Measurements from ENCODE around the gene MAML3.

MAML3 gene

GRCh38 chr4:139854668-139855403 is 299.1 kb downstream of the MAML3 start:
- Histone ChIP-seq H3K27me3 (no peaks in the 10 kb centered on the region), H3K9me3 (no peaks in the 10 kb centered on the region), H3K4me3 (ENCODE audit: low read depth in 1 of 2, low read length in 1 of 2) (no peak overlapping the region), H3K36me3 (no peaks in the 10 kb centered on the region), H3K4me1 (ENCODE audit: control insufficient read depth in 1 of 2, insufficient read depth in 1 of 2, low read depth in 1 of 2, low read length in 1 of 2) (peaks cover 30 to 48% of the 10 kb centered on the region in 2 experiments), H3K27ac (no peak overlapping the region)
- no peak for TF ChIP-seq CTCF (IDR thresholded peaks at IDR 0.05)

GRCh38 chr4:139853309-139853708 is 300.7 kb downstream of the MAML3 start:
- H3K4me3 ChIP-seq (ENCODE audit: low read depth in 1 of 2, low read length in 1 of 2) = no peak overlapping the region
- no peak for TF ChIP-seq CTCF (IDR thresholded peaks at IDR 0.05)
- H3K36me3 ChIP-seq = no peaks in the 10 kb centered on the region

GRCh38 chr4:139852612-139853269 is 301.2 kb downstream of the MAML3 start:
- no peaks in the 10 kb centered on the region for H3K36me3 ChIP-seq
- no peaks in the 10 kb centered on the region for H3K9me3 ChIP-seq
- H3K4me1 ChIP-seq (ENCODE audit: control insufficient read depth in 1 of 2, insufficient read depth in 1 of 2, low read depth in 1 of 2, low read length in 1 of 2) = peaks cover 25 to 37% of the 10 kb centered on the region in 2 experiments
- no peaks in the 10 kb centered on the region for H3K27me3 ChIP-seq
- no peak for TF ChIP-seq CTCF (IDR thresholded peaks at IDR 0.05)
- no peak overlapping the region for H3K4me3 ChIP-seq (ENCODE audit: low read depth in 1 of 2, low read length in 1 of 2)
- peak overlapping the region; percentile 5 for H3K27ac ChIP-seq

More at GRCh38 chr4:139853309-139853708, 300.7 kb downstream of the MAML3 start:
- no peak overlapping the region for H3K27ac ChIP-seq
- no peaks in the 10 kb centered on the region for H3K9me3 ChIP-seq
- H3K4me1 ChIP-seq (ENCODE audit: control insufficient read depth in 1 of 2, insufficient read depth in 1 of 2, low read depth in 1 of 2, low read length in 1 of 2) = peaks cover 30 to 41% of the 10 kb centered on the region in 2 experiments
- no peaks in the 10 kb centered on the region for H3K27me3 ChIP-seq

GRCh38 chr4:139851639-139852038 is 302.3 kb downstream of the MAML3 start:
- H3K27ac ChIP-seq = no peak overlapping the region
- H3K36me3 ChIP-seq = no peaks in the 10 kb centered on the region
- peaks cover 14 to 27% of the 10 kb centered on the region in 2 experiments for H3K4me1 ChIP-seq (ENCODE audit: control insufficient read depth in 1 of 2, insufficient read depth in 1 of 2, low read depth in 1 of 2, low read length in 1 of 2)
- no peaks in the 10 kb centered on the region for H3K9me3 ChIP-seq
- H3K4me3 ChIP-seq (ENCODE audit: low read depth in 1 of 2, low read length in 1 of 2) = no peak overlapping the region
- no peaks in the 10 kb centered on the region for H3K27me3 ChIP-seq
- TF ChIP-seq CTCF (IDR thresholded peaks at IDR 0.05) = no peak

GRCh38 chr4:139851133-139851532 is 302.9 kb downstream of the MAML3 start:
- Histone ChIP-seq H3K36me3 (no peaks in the 10 kb centered on the region), H3K4me3 (ENCODE audit: low read depth in 1 of 2, low read length in 1 of 2) (no peak overlapping the region), H3K9me3 (no peaks in the 10 kb centered on the region), H3K4me1 (ENCODE audit: control insufficient read depth in 1 of 2, insufficient read depth in 1 of 2, low read depth in 1 of 2, low read length in 1 of 2) (peaks cover 9 to 22% of the 10 kb centered on the region in 2 experiments), H3K27ac (peak overlapping the region; percentile 11), H3K27me3 (no peaks in the 10 kb centered on the region)
- TF ChIP-seq CTCF (IDR thresholded peaks at IDR 0.05) = no peak
